NOMO-1 (cell line): Measurements from ENCODE around the gene SLC6A6.

Source experiments
- DNase-seq, 2 experiments: peaks; one replicate each; lab custom pipeline; 2025; ENCODE audit not compliant: unreplicated experiment in 2 of 2; lab: John Stamatoyannopoulos, UW

Gene SLC6A6

GRCh38 chr3:14481646-14482036, 79.2 kb downstream of the SLC6A6 start:
- DNase-seq, result no peak

- DNase-seq, result no peak
Measured at GRCh38 chr3:14482271-14482721, 79.9 kb downstream of the SLC6A6 start.

- no peak for DNase-seq
Measured at GRCh38 chr3:14483286-14483685, 80.9 kb downstream of the SLC6A6 start.

- DNase-seq, result no peak
Measured at GRCh38 chr3:14484741-14485140, 82.3 kb downstream of the SLC6A6 start.

GRCh38 chr3:14485981-14486380, 83.6 kb downstream of the SLC6A6 start:
- no peak for DNase-seq

- no peak for DNase-seq
Measured at GRCh38 chr3:14486460-14486859, 84.1 kb downstream of the SLC6A6 start.

GRCh38 chr3:14487086-14487485, 84.7 kb downstream of the SLC6A6 start:
- no peak for DNase-seq

- DNase-seq, result no peak
Measured at GRCh38 chr3:14487821-14488220, 85.4 kb downstream of the SLC6A6 start.

- DNase-seq, result no peak
Measured at GRCh38 chr3:14488286-14489041, 86.1 kb downstream of the SLC6A6 start.

GRCh38 chr3:14489641-14490040, 87.2 kb downstream of the SLC6A6 start:
- DNase-seq, result no peak

- DNase-seq, result no peak
Measured at GRCh38 chr3:14490255-14490654, 87.8 kb downstream of the SLC6A6 start.

GRCh38 chr3:14490831-14491230, 88.4 kb downstream of the SLC6A6 start:
- DNase-seq, result no peak

- no peak for DNase-seq
Measured at GRCh38 chr3:14491396-14492190, 89.2 kb downstream of the SLC6A6 start.

- no peak for DNase-seq
Measured at GRCh38 chr3:14492948-14493881, 90.8 kb downstream of the SLC6A6 start.

GRCh38 chr3:14494279-14494972, 92.0 kb downstream of the SLC6A6 start:
- no peak for DNase-seq

GRCh38 chr3:14494973-14495300, 92.5 kb downstream of the SLC6A6 start:
- DNase-seq, result no peak

GRCh38 chr3:14496351-14496750, 93.9 kb downstream of the SLC6A6 start:
- DNase-seq, result no peak

GRCh38 chr3:14497321-14497720, 94.9 kb downstream of the SLC6A6 start:
- no peak for DNase-seq

GRCh38 chr3:14502472-14502871, 100.1 kb downstream of the SLC6A6 start:
- no peak for DNase-seq

GRCh38 chr3:14503033-14503705, 100.8 kb downstream of the SLC6A6 start:
- no peak for DNase-seq
